HepG2 (cell line): Measurements from ENCODE around the gene NCAPG.

ENCODE experiments used
- BRD4 ChIP-seq: sonication (generic); formaldehyde crosslinking; IDR thresholded peaks from 2 replicates; pipeline ENCODE4 v1.4.0; 2020; ENCODE audit warnings: missing genetic modification reagents
- CBX5 ChIP-seq: sonication (generic); formaldehyde crosslinking; IDR thresholded peaks from 2 replicates; pipeline ENCODE4 v1.4.0; 2020; ENCODE audit warnings: missing genetic modification reagents, borderline replicate concordance
- CTCF ChIP-seq: sonication (generic); formaldehyde crosslinking; IDR thresholded peaks from 2 replicates; pipeline ENCODE4 v1.5.0; 2020; ENCODE audit warnings: mild to moderate bottlenecking, missing genetic modification reagents, moderate library complexity
- DNMT3B ChIP-seq: conservative IDR thresholded peaks from 2 replicates; pipeline ENCODE4 v1.6.1; 2016; ENCODE audit warnings: missing biosample characterization, control low read depth
- HHEX ChIP-seq: IDR thresholded peaks from 2 replicates; pipeline ENCODE4 v1.6.1; 2016; ENCODE audit warnings: control low read depth
- JUNB ChIP-seq: sonication (generic); formaldehyde crosslinking; IDR thresholded peaks from 2 replicates; pipeline ENCODE4 v1.8.0; 2022; ENCODE audit warnings: missing genetic modification reagents, mild to moderate bottlenecking, borderline replicate concordance
- MTF2 ChIP-seq: sonication (generic); formaldehyde crosslinking; IDR thresholded peaks from 2 replicates; pipeline ENCODE4 v1.5.0; 2020; ENCODE audit warnings: missing genetic modification reagents, borderline replicate concordance
- NR2F2 ChIP-seq: IDR thresholded peaks from 2 replicates; pipeline ENCODE4 v1.6.1; 2012; ENCODE audit warnings: low read depth, inconsistent platforms, borderline replicate concordance
- POLR2AphosphoS2 ChIP-seq: IDR thresholded peaks from 2 replicates; pipeline ENCODE4 v1.6.1; 2011; ENCODE audit warnings: low read depth, low read length, improper control_type of control experiment
- TBL1XR1 ChIP-seq: fragments of 150-350 bp; IDR thresholded peaks from 2 replicates; pipeline ENCODE4 v1.6.1; 2014; ENCODE audit warnings: borderline replicate concordance, low read length; ENCODE audit not compliant: partially characterized antibody
- ZMYM3 ChIP-seq: sonication (generic); formaldehyde crosslinking; IDR thresholded peaks from 2 replicates; pipeline ENCODE4 v1.5.1; 2020; ENCODE audit warnings: mild to moderate bottlenecking, missing genetic modification reagents
- ZNF776 ChIP-seq: sonication (generic); formaldehyde crosslinking; IDR thresholded peaks from 2 replicates; pipeline ENCODE4 v1.4.0; 2020; ENCODE audit warnings: mild to moderate bottlenecking, missing genetic modification reagents
- TF ChIP-seq, protein P1 (sequence below): sonication (generic); formaldehyde crosslinking; conservative IDR thresholded peaks from 2 replicates; pipeline ENCODE4 v1.4.0; 2020; ENCODE audit warnings: missing genetic modification reagents
- TF ChIP-seq, protein P2 (sequence below): sonication (generic); formaldehyde crosslinking; IDR thresholded peaks from 2 replicates; pipeline ENCODE4 v1.4.0; 2020; ENCODE audit warnings: missing genetic modification reagents

GRCh38 chr4:17851959-17852358, 41.2 kb downstream of the NCAPG start:
- TF ChIP-seq DNMT3B (CRISPR knock-in tag): no peak
- TF ChIP-seq MTF2 (CRISPR knock-in tag): no peak
- TF ChIP-seq CTCF: no peak
- TF ChIP-seq BRD4 (CRISPR knock-in tag): no peak
- TF ChIP-seq HHEX (CRISPR knock-in tag): no peak
- TF ChIP-seq ZNF776: no peak
- TF ChIP-seq, protein P1, sequence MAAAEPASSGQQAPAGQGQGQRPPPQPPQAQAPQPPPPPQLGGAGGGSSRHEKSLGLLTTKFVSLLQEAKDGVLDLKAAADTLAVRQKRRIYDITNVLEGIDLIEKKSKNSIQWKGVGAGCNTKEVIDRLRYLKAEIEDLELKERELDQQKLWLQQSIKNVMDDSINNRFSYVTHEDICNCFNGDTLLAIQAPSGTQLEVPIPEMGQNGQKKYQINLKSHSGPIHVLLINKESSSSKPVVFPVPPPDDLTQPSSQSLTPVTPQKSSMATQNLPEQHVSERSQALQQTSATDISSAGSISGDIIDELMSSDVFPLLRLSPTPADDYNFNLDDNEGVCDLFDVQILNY (CRISPR knock-in tag): no peak
- TF ChIP-seq CBX5 (CRISPR knock-in tag): no peak
- TF ChIP-seq JUNB (CRISPR knock-in tag): no peak
- no peak for TF ChIP-seq ZMYM3 (CRISPR knock-in tag)
- TF ChIP-seq POLR2AphosphoS2: no peak
- TF ChIP-seq NR2F2: no peak
- TF ChIP-seq TBL1XR1: no peak
- TF ChIP-seq, protein P2, sequence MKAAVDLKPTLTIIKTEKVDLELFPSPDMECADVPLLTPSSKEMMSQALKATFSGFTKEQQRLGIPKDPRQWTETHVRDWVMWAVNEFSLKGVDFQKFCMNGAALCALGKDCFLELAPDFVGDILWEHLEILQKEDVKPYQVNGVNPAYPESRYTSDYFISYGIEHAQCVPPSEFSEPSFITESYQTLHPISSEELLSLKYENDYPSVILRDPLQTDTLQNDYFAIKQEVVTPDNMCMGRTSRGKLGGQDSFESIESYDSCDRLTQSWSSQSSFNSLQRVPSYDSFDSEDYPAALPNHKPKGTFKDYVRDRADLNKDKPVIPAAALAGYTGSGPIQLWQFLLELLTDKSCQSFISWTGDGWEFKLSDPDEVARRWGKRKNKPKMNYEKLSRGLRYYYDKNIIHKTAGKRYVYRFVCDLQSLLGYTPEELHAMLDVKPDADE (CRISPR knock-in tag): no peak
